H9 (cell line): ENCODE data around the gene ADGRF5. TPM values are rescaled to one million over a fixed set of nuclear protein-coding genes. Genes with fewer than 3 reads are reported as not detected.

Source experiments
- DNase-seq: peaks from one replicate; pipeline ENCODE4 v3.0.0-alpha.2; 2017
- H2AFZ ChIP-seq: one replicate; pipeline ENCODE4 v1.6.1; 2013; ENCODE audit warnings: mild to moderate bottlenecking, low read length, control low read depth, moderate library complexity
- H2AK5ac ChIP-seq: 2 replicates; pipeline ENCODE4 v1.6.1; 2013; ENCODE audit warnings: low read length, control low read depth, mixed read lengths; ENCODE audit not compliant: insufficient read length
- H2BK120ac ChIP-seq: one replicate; pipeline ENCODE4 v1.6.1; 2013; ENCODE audit warnings: low read depth, mild to moderate bottlenecking, low read length, control low read depth, inconsistent platforms; ENCODE audit not compliant: poor library complexity, severe bottlenecking
- H2BK12ac ChIP-seq: 2 replicates; pipeline ENCODE4 v1.6.1; 2013; ENCODE audit warnings: low read length, control low read depth, mixed read lengths, low read depth; ENCODE audit not compliant: insufficient read length
- H2BK15ac ChIP-seq: 2 replicates; pipeline ENCODE4 v1.6.1; 2013; ENCODE audit warnings: low read depth, low read length, control low read depth
- H2BK20ac ChIP-seq: one replicate; pipeline ENCODE4 v1.6.1; 2013; ENCODE audit warnings: low read depth, mild to moderate bottlenecking, low read length, control low read depth, inconsistent platforms; ENCODE audit not compliant: poor library complexity, severe bottlenecking
- H2BK5ac ChIP-seq: 2 replicates; pipeline ENCODE4 v1.6.1; 2013; ENCODE audit warnings: low read length, control low read depth, mixed read lengths; ENCODE audit not compliant: insufficient read length
- H3K14ac ChIP-seq: 2 replicates; pipeline ENCODE4 v1.6.1; 2013; ENCODE audit warnings: low read length, control low read depth; ENCODE audit not compliant: insufficient read depth
- H3K18ac ChIP-seq: 2 replicates; pipeline ENCODE4 v1.6.1; 2013; ENCODE audit warnings: low read depth, mild to moderate bottlenecking, mixed read lengths, low read length, control low read depth; ENCODE audit not compliant: insufficient read length
- H3K23ac ChIP-seq: 2 replicates; pipeline ENCODE4 v1.6.1; 2013; ENCODE audit warnings: low read length, control low read depth, mixed read lengths, low read depth; ENCODE audit not compliant: insufficient read length
- H3K23me2 ChIP-seq: 2 replicates; pipeline ENCODE4 v1.6.1; 2013; ENCODE audit warnings: low read depth, mild to moderate bottlenecking, mixed read lengths, low read length, control low read depth; ENCODE audit not compliant: insufficient read length, poor library complexity, severe bottlenecking
- H3K27ac ChIP-seq: 2 replicates; pipeline ENCODE4 v1.5.1; 2013; ENCODE audit warnings: low read length, control low read depth, mixed read lengths, low read depth; ENCODE audit not compliant: insufficient read length
- H3K27me3 ChIP-seq: 2 replicates; pipeline ENCODE4 v1.6.1; 2013; ENCODE audit warnings: low read length, control low read depth, inconsistent platforms; ENCODE audit not compliant: insufficient read depth
- H3K4ac ChIP-seq: 2 replicates; pipeline ENCODE4 v1.6.1; 2013; ENCODE audit warnings: low read depth, mild to moderate bottlenecking, control low read depth, inconsistent platforms, low read length, moderate library complexity
- H3K4me1 ChIP-seq: 2 replicates; pipeline ENCODE4 v1.6.1; 2013; ENCODE audit warnings: low read length, control low read depth, inconsistent platforms; ENCODE audit not compliant: insufficient read depth
- H3K4me2 ChIP-seq: 2 replicates; pipeline ENCODE4 v1.6.1; 2013; ENCODE audit warnings: low read length, control low read depth, mixed read lengths; ENCODE audit not compliant: insufficient read length, insufficient read depth
- H3K56ac ChIP-seq: 2 replicates; pipeline ENCODE4 v1.6.1; 2013; ENCODE audit warnings: low read depth, mild to moderate bottlenecking, mixed read lengths, low read length, control low read depth; ENCODE audit not compliant: insufficient read length
- H3K79me1 ChIP-seq: 2 replicates; pipeline ENCODE4 v1.6.1; 2013; ENCODE audit warnings: low read depth, mild to moderate bottlenecking, moderate library complexity, low read length, control low read depth, inconsistent platforms; ENCODE audit not compliant: insufficient read depth, poor library complexity, severe bottlenecking
- H3K79me2 ChIP-seq: 2 replicates; pipeline ENCODE4 v1.6.1; 2013; ENCODE audit warnings: low read length, control low read depth, inconsistent platforms; ENCODE audit not compliant: insufficient read depth
- H3K9ac ChIP-seq: 2 replicates; pipeline ENCODE4 v1.6.1; 2013; ENCODE audit warnings: low read length, control low read depth, mixed read lengths; ENCODE audit not compliant: insufficient read length; ENCODE audit errors: extremely low read depth
- H3K9me3 ChIP-seq: one replicate; pipeline ENCODE4 v1.6.1; 2013; ENCODE audit warnings: low read depth, low read length, inconsistent platforms; ENCODE audit not compliant: control insufficient read depth
- H3T11ph ChIP-seq: one replicate; pipeline ENCODE4 v1.6.1; 2013; ENCODE audit warnings: mild to moderate bottlenecking, low read length, control low read depth, inconsistent platforms
- H4K20me1 ChIP-seq: one replicate; pipeline ENCODE4 v1.6.1; 2013; ENCODE audit not compliant: control insufficient read depth, insufficient read length, insufficient read depth
- H4K5ac ChIP-seq: 2 replicates; pipeline ENCODE4 v1.6.1; 2013; ENCODE audit warnings: low read depth, mild to moderate bottlenecking, mixed read lengths, low read length, control low read depth; ENCODE audit not compliant: insufficient read length
- H4K8ac ChIP-seq: replicated peaks from 2 replicates; pipeline ENCODE4 v1.6.1; 2013; ENCODE audit warnings: low read length, control low read depth, mixed read lengths, low read depth; ENCODE audit not compliant: insufficient read length
- H4K91ac ChIP-seq: 2 replicates; pipeline ENCODE4 v1.6.1; 2013; ENCODE audit warnings: low read depth, mild to moderate bottlenecking, moderate library complexity, mixed read lengths, low read length, control low read depth; ENCODE audit not compliant: insufficient read length
- H3K27ac Mint-ChIP-seq, 3 experiments: 2 replicates in 2 of 3; 3 replicates in 1 of 3; pipeline ENCODE4 v1.8.0; 2020 to 2021; ENCODE audit warnings: mixed read lengths in 3 of 3, mild to moderate bottlenecking in 1 of 3, moderate library complexity in 1 of 3
- H3K27me3 Mint-ChIP-seq: 2 replicates; pipeline ENCODE4 v1.8.0; 2021; ENCODE audit warnings: low read depth, mild to moderate bottlenecking, moderate library complexity, mixed read lengths
- H3K36me3 Mint-ChIP-seq, 3 experiments: 2 replicates in 2 of 3; 3 replicates in 1 of 3; pipeline ENCODE4 v1.8.0; 2020 to 2021; ENCODE audit warnings: low read depth in 3 of 3, mixed read lengths in 3 of 3; ENCODE audit not compliant: insufficient read depth in 1 of 3
- H3K4me1 Mint-ChIP-seq, 2 experiments: 2 replicates each; pipeline ENCODE4 v1.8.0; 2020; ENCODE audit warnings: mixed read lengths in 2 of 2
- H3K4me3 Mint-ChIP-seq, 2 experiments: 2 replicates in 1 of 2; 3 replicates in 1 of 2; pipeline ENCODE4 v1.8.0; 2020 to 2021; ENCODE audit warnings: mild to moderate bottlenecking in 2 of 2, mixed read lengths in 2 of 2, moderate library complexity in 1 of 2
- H3K9me3 Mint-ChIP-seq, 2 experiments: 2 replicates in 1 of 2; 3 replicates in 1 of 2; pipeline ENCODE4 v1.8.0; 2020; ENCODE audit warnings: mild to moderate bottlenecking in 2 of 2, mixed read lengths in 2 of 2, moderate library complexity in 1 of 2
- CTCF ChIP-seq: fragments of 200-600 bp; sonication (generic); conservative IDR thresholded peaks from 3 replicates; pipeline ENCODE4 v1.8.0; 2021; ENCODE audit warnings: antibody characterized with exemption, mild to moderate bottlenecking
- WGBS: extraction: QIAGEN DNeasy Blood & Tissue Kit; methylation state at CpG from one replicate; pipeline ENCODE4 v1.1.7; 2013; ENCODE audit warnings: missing lambda C conversion rate, low lambda C conversion rate, mixed read lengths; ENCODE audit not compliant: insufficient read length; ENCODE audit errors: extremely low coverage; 5-methylcytosine and 5-hydroxymethylcytosine counted together
- total RNA-seq: library from RNA; stranded (reverse); gene quantifications from 2 replicates; pipeline ENCODE4 v1.2.1, GENCODE V29; 2021

The ADGRF5 gene
- total RNA-seq, 1 experiment from 2014 or later = not detected

- Histone ChIP-seq H2BK12ac (no peak overlapping the region), H3K23me2 (no peaks in the 10 kb centered on the region), H2BK20ac (no peak overlapping the region), H2AFZ (no peak overlapping the region), H3K4me2 (no peak overlapping the region), H2BK15ac (no peak overlapping the region), H3K4me1 (no peaks in the 10 kb centered on the region), H3K56ac (no peak overlapping the region), H3K9me3 (no peaks in the 10 kb centered on the region), H3K27me3 (no peaks in the 10 kb centered on the region), H2BK120ac (no peak overlapping the region), H4K20me1 (no peaks in the 10 kb centered on the region), H4K91ac (no peak overlapping the region), H3K9ac (no peak overlapping the region), H3K23ac (no peak overlapping the region), H3K79me2 (no peaks in the 10 kb centered on the region), H3T11ph (no peak overlapping the region), H4K5ac (no peak overlapping the region), H2AK5ac (no peak overlapping the region), H3K18ac (no peak overlapping the region), H3K79me1 (no peaks in the 10 kb centered on the region), H3K4ac (no peak overlapping the region), H3K27ac (no peak overlapping the region), H4K8ac (no peak overlapping the region), H2BK5ac (no peak overlapping the region), H3K14ac (no peak overlapping the region)
- Mint-ChIP-seq H3K9me3 (no peaks in the 10 kb centered on the region; a peak in 1 of 5 replicates), H3K27ac (no peak overlapping the region; a peak in 1 of 7 replicates), H3K4me3 (no peak overlapping the region; a peak in 1 of 5 replicates), H3K27me3 (peaks cover 3% of the 10 kb centered on the region; the same call in 1 of the 2 replicates), H3K36me3 (no peaks in the 10 kb centered on the region), H3K4me1 (peaks cover 13 to 22% of the 10 kb centered on the region in 2 experiments)
- WGBS = no CpG with 5 or more reads among the region's 6 CpGs
- no peak for DNase-seq
- TF ChIP-seq CTCF = no peak
Measured at GRCh38 chr6:46956409-46956808, 34.7 kb upstream of the ADGRF5 start.
